ENCODE results near the gene PHETA1.
"Not testable (repeated sequence)": the region's sequence is repeated elsewhere in the genome, so short reads cannot be mapped to it uniquely, and the experiment has no call there.

- TF ChIP-seq CTCF (IDR thresholded peaks at IDR 0.05 in 4 of 5, conservative IDR thresholded peaks at IDR 0.05 in 1 of 5); POLR2A (IDR thresholded peaks at IDR 0.05): not testable (repeated sequence)
These were observed 33.6 kb downstream of the PHETA1 start for GRCh38 chr12:111335301-111335700.

All from gastrocnemius medialis (tissue), 4 donors.